ENCODE results near the gene NUP210.

GRCh38 chr3:13288732-13289718 is 131.1 kb downstream of the NUP210 start:
- TF ChIP-seq YY1 (IDR thresholded peaks at IDR 0.05; ENCODE audit: insufficient read depth, insufficient read length) (no peak), ZNF274 (IDR thresholded peaks at IDR 0.05; ENCODE audit: low read depth, low read length) (no peak)
